ENCODE measurements around the gene PDE2A. TPM values are rescaled to one million over a fixed set of nuclear protein-coding genes. Genes with fewer than 3 reads are reported as not detected.

PDE2A gene
- total RNA-seq (2022; extraction: Qiagen RNA extraction; ENCODE audit: low read depth): 1.0 to 1.7 TPM (median 1.5 TPM) in 5 replicates

DNA sequence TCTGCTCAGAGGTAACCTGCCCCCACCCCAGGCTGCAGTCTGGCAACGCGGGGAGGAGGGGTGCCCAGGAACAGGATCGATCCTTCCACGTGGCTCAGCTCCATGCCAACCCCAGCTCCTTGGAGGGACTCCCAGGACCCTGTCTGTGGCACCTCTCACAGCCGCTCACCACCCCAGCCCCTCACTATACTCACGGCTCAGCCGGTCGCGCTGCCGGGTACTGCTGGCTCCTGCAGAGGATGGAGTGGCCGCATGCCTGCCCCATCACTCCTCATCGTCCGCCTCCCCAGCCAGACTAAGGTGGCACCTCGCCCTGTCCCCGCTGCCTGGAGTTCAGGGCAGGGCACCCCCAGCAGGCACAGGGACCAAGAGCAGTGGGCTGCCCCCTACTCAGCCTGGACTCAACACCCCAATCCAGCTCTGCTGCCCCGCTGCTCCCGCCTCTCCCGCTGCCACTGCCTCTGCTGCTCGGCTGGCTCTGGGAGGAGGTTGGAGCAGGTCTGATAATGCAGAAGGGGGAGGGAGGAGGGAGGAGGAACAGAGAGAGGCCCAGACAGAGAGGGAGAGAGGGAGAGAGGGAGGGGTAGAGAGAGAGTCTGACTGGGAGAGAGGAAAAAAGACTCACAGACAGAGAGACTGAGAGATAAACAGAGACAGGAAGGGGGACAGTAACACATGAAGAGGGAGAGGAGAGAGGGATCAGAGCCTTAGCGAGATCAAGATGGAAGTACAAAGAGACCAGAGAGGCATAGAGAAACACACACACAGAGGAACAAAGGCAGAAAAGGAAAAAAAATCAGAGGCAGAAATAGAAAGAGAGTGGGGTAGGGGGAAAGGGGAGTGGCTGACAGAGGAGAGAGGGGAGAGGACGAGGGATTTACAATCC, at the start of gene PDE2A:
Gene PDE2A, minus strand, starts transcription at position 480 of the 886 bp plus-strand sequence. Its CDS starts 215 bp downstream, at position 265.

Other genes starting within 250 kb of the PDE2A start
- 11.7 to 20.5 TPM (median 16.6 TPM) in 5 replicates for gene CLPB, start 239.9 kb downstream of the PDE2A start, total RNA-seq (2022; extraction: Qiagen RNA extraction; ENCODE audit: low read depth)
- 14.5 to 36.8 TPM (median 27.7 TPM) in 5 replicates for gene ARAP1, start 78.0 kb upstream of the PDE2A start, total RNA-seq (2022; extraction: Qiagen RNA extraction; ENCODE audit: low read depth)
- gene STARD10, start 119.6 kb upstream of the PDE2A start, total RNA-seq (2022; extraction: Qiagen RNA extraction; ENCODE audit: low read depth): 16.6 to 21.0 TPM (median 19.4 TPM) in 5 replicates
- gene ATG16L2, start 140.0 kb upstream of the PDE2A start, total RNA-seq (2022; extraction: Qiagen RNA extraction; ENCODE audit: low read depth): 1.9 to 4.6 TPM (median 4.1 TPM) in 5 replicates